ENCODE data around the gene ZNF48. TPM values are rescaled to one million over a fixed set of nuclear protein-coding genes. Genes with fewer than 3 reads are reported as not detected.

The ZNF48 gene
- total and polyA plus RNA-seq, 12 donors, result 2.2 to 8.0 (median 5.4) TPM

GRCh38 chr16:30366511-30366910 is 28.7 kb upstream of the ZNF48 start:
- 75 to 84% methylated on average over 4 of the region's 4 CpGs for WGBS, 2 donors
- Histone ChIP-seq H3K4me1 (peaks cover 14 to 58% (median 45%) of the 10 kb centered on the region in 9 donors), H3K4me3 (no peak overlapping the region), H3K9me3 (no peaks in the 10 kb centered on the region), H3K27ac (peak overlapping the region in 4 of 10 donors; percentile 17 to 86 (median 50)), H3K36me3 (peaks cover 0 to 54% (median 10%) of the 10 kb centered on the region in 9 donors), H3K27me3 (no peaks in the 10 kb centered on the region)
- DNase-seq, result no peak
- no peak for ATAC-seq
- intact Hi-C loops (cut with DNase I), result loop anchor here in 2 of 10 donors (5.0 kb wide), 2 partner anchors 39 to 41 kb away; partner anchors contain the start of gene ZNF771 (in 1 of the 2)
- no peak for TF ChIP-seq CTCF (IDR thresholded peaks at IDR 0.05)

GRCh38 chr16:30367349-30368009 is 27.7 kb upstream of the ZNF48 start:
- TF ChIP-seq CTCF (IDR thresholded peaks at IDR 0.05), result no peak
- Histone ChIP-seq H3K36me3 (peaks cover 0 to 45% (median 6%) of the 10 kb centered on the region in 9 donors), H3K9me3 (no peaks in the 10 kb centered on the region), H3K27ac (peak overlapping the region in 7 of 10 donors; percentile 14 to 92 (median 84)), H3K4me1 (peaks cover 15 to 67% (median 48%) of the 10 kb centered on the region in 9 donors), H3K4me3 (peak overlapping the region in 9 of 10 donors; percentile 67 to 97 (median 92)), H3K27me3 (no peaks in the 10 kb centered on the region)
- intact Hi-C loops (cut with DNase I), result loop anchor here in 2 of 10 donors (5.0 kb wide), 2 partner anchors 40 kb away; partner anchors contain the start of gene ZNF771 (in 1 of the 2)
- no peak for DNase-seq
- 60% methylated on average over 10 of the region's 10 CpGs for WGBS, 2 donors
- no peak for ATAC-seq

- intact Hi-C loops (cut with DNase I), result loop anchor here in 2 of 10 donors (5.0 kb wide), 2 partner anchors 39 to 41 kb away; partner anchors contain the start of gene ZNF771 (in 1 of the 2)
- Histone ChIP-seq H3K27me3 (no peaks in the 10 kb centered on the region), H3K4me1 (peaks cover 15 to 67% (median 48%) of the 10 kb centered on the region in 9 donors), H3K36me3 (peaks cover 0 to 37% (median 6%) of the 10 kb centered on the region in 9 donors), H3K27ac (peak overlapping the region in 8 of 10 donors; percentile 15 to 92 (median 85)), H3K9me3 (no peaks in the 10 kb centered on the region), H3K4me3 (peak overlapping the region; percentile 67 to 97 (median 90))
- ATAC-seq, result no peak
- TF ChIP-seq CTCF (IDR thresholded peaks at IDR 0.05), result no peak
- WGBS, 2 donors, result 2% methylated on average over 8 of the region's 8 CpGs
- no peak for DNase-seq
Measured at GRCh38 chr16:30368122-30368791, 27.0 kb upstream of the ZNF48 start.

GRCh38 chr16:30368792-30369090 is 26.5 kb upstream of the ZNF48 start:
- peaks cover 15 to 67% (median 48%) of the 10 kb centered on the region in 9 donors for H3K4me1 ChIP-seq
- H3K36me3 ChIP-seq, result peaks cover 0 to 32% (median under 1%) of the 10 kb centered on the region in 9 donors
- TF ChIP-seq CTCF (IDR thresholded peaks at IDR 0.05), result no peak
- no peaks in the 10 kb centered on the region for H3K9me3 ChIP-seq
- no peak for DNase-seq
- peak overlapping the region; percentile 67 to 97 (median 90) for H3K4me3 ChIP-seq
- peak overlapping the region in 8 of 10 donors; percentile 21 to 92 (median 86) for H3K27ac ChIP-seq
- WGBS, 2 donors, result 6 to 14% methylated on average over 4 of the region's 4 CpGs
- H3K27me3 ChIP-seq, result no peaks in the 10 kb centered on the region
- intact Hi-C loops (cut with DNase I), result loop anchor here in 2 of 10 donors (5.0 kb wide), 2 partner anchors 39 to 41 kb away; partner anchors contain the start of gene ZNF771 (in 1 of the 2)
- ATAC-seq, result no peak
